HepG2 (cell line): Measurements from ENCODE around the gene LDAH. TPM values are rescaled to one million over a fixed set of nuclear protein-coding genes. Genes with fewer than 3 reads are reported as not detected.

Experiments used
- FOXA1 ChIP-seq, 2 experiments: fragments of 450-650 bp in 1 of 2; sonication (generic) in 1 of 2; formaldehyde crosslinking in 1 of 2; IDR thresholded peaks; 2 replicates each; pipeline versions ENCODE4 v1.4.0 to v1.6.1; 2016 to 2020; ENCODE audit warnings: missing genetic modification reagents in 1 of 2
- MTA3 ChIP-seq: sonication (generic); formaldehyde crosslinking; IDR thresholded peaks from 2 replicates; pipeline ENCODE4 v1.4.0; 2020; ENCODE audit warnings: missing genetic modification reagents
- PHF8 ChIP-seq: sonication (generic); formaldehyde crosslinking; IDR thresholded peaks from 2 replicates; pipeline ENCODE4 v1.5.0; 2020; ENCODE audit warnings: missing genetic modification reagents
- SRSF1 ChIP-seq: fragments of 200-400 bp; formaldehyde crosslinking; optimal IDR thresholded peaks from 2 replicates; pipeline ENCODE3; 2017; ENCODE audit warnings: mild to moderate bottlenecking, low read depth, low read length, moderate library complexity
- TFE3 ChIP-seq: IDR thresholded peaks from 2 replicates; pipeline ENCODE4 v1.6.1; 2016
- THAP9 ChIP-seq: sonication (generic); formaldehyde crosslinking; IDR thresholded peaks from 2 replicates; pipeline ENCODE4; 2020; ENCODE audit warnings: missing genetic modification reagents, mild to moderate bottlenecking, borderline replicate concordance
- ZNF17 ChIP-seq: sonication (generic); formaldehyde crosslinking; IDR thresholded peaks from 2 replicates; pipeline ENCODE4 v1.5.0; 2020; ENCODE audit warnings: mild to moderate bottlenecking, missing genetic modification reagents
- ZNF296 ChIP-seq: sonication (generic); formaldehyde crosslinking; conservative IDR thresholded peaks from 2 replicates; pipeline ENCODE4 v1.5.0; 2020; ENCODE audit warnings: mild to moderate bottlenecking, missing genetic modification reagents
- ZNF335 ChIP-seq: sonication (generic); formaldehyde crosslinking; IDR thresholded peaks from 2 replicates; pipeline ENCODE4 v1.4.0; 2020; ENCODE audit warnings: missing genetic modification reagents
- ZNF354B ChIP-seq: sonication (generic); formaldehyde crosslinking; IDR thresholded peaks from 2 replicates; pipeline ENCODE4 v1.8.0; 2022; ENCODE audit warnings: mild to moderate bottlenecking, missing genetic modification reagents
- ZNF367 ChIP-seq: sonication (generic); formaldehyde crosslinking; IDR thresholded peaks from 2 replicates; pipeline ENCODE4 v1.4.0; 2020; ENCODE audit warnings: missing genetic modification reagents, borderline replicate concordance
- ZNF460 ChIP-seq: sonication (generic); formaldehyde crosslinking; IDR thresholded peaks from 2 replicates; pipeline ENCODE4 v1.5.1; 2020; ENCODE audit warnings: missing genetic modification reagents, mild to moderate bottlenecking, borderline replicate concordance
- ZNF484 ChIP-seq: sonication (generic); formaldehyde crosslinking; IDR thresholded peaks from 2 replicates; pipeline ENCODE4 v1.5.1; 2020; ENCODE audit warnings: mild to moderate bottlenecking, low read depth, missing genetic modification reagents, borderline replicate concordance
- ZNF644 ChIP-seq: IDR thresholded peaks from 2 replicates; pipeline ENCODE4 v1.6.1; 2016; ENCODE audit warnings: low read depth
- ZNF891 ChIP-seq: sonication (generic); formaldehyde crosslinking; IDR thresholded peaks from 2 replicates; pipeline ENCODE4 v1.5.0; 2020; ENCODE audit warnings: mild to moderate bottlenecking, missing genetic modification reagents
- ZSCAN25 ChIP-seq: sonication (generic); formaldehyde crosslinking; IDR thresholded peaks from 2 replicates; pipeline ENCODE4 v1.8.0; 2022; ENCODE audit warnings: mild to moderate bottlenecking, missing genetic modification reagents
- polyA plus RNA-seq, 8 experiments: library from polyadenylated mRNA; depleted of rRNA in 3 of 8; stranded (reverse) in 7 of 8; unstranded in 1 of 8; fragments of >200 nt; fragmentation: Illumina TruSeq in 4 of 8; extraction: Trizol in 4 of 8; gene quantifications; 2 replicates each; pipeline versions ENCODE4 v1.2.1 to v1.2.3, GENCODE V29; 2011 to 2016; ENCODE audit warnings: low read depth in 4 of 8, missing spikeins in 1 of 8, mixed read lengths in 1 of 8; ENCODE audit not compliant: insufficient read depth in 1 of 8
- total RNA-seq, 5 experiments: library from RNA; depleted of rRNA; stranded (reverse); fragments of >200 nt; fragmentation: Illumina TruSeq; extraction: Trizol; gene quantifications; 2 replicates each; pipeline ENCODE4 v1.2.3, GENCODE V29; 2016; ENCODE audit warnings: low read depth in 1 of 5
- TF ChIP-seq, protein P1 (sequence below): sonication (generic); formaldehyde crosslinking; IDR thresholded peaks from 2 replicates; pipeline ENCODE4 v1.5.0; 2020; ENCODE audit warnings: missing genetic modification reagents
- TF ChIP-seq, protein P2 (sequence below): sonication (generic); formaldehyde crosslinking; IDR thresholded peaks from 2 replicates; pipeline ENCODE4 v1.8.0; 2022; ENCODE audit warnings: mild to moderate bottlenecking, missing genetic modification reagents, moderate library complexity
- TF ChIP-seq, protein P3 (sequence below): sonication (generic); formaldehyde crosslinking; conservative IDR thresholded peaks from 2 replicates; pipeline ENCODE4 v1.4.0; 2020; ENCODE audit warnings: missing genetic modification reagents

LDAH gene
- total and polyA plus RNA-seq, 2 of the 13 experiments (the other 11 are each of a cell fraction or from before 2014, with no cell fraction given): 28.8 to 46.2 TPM

DNA sequence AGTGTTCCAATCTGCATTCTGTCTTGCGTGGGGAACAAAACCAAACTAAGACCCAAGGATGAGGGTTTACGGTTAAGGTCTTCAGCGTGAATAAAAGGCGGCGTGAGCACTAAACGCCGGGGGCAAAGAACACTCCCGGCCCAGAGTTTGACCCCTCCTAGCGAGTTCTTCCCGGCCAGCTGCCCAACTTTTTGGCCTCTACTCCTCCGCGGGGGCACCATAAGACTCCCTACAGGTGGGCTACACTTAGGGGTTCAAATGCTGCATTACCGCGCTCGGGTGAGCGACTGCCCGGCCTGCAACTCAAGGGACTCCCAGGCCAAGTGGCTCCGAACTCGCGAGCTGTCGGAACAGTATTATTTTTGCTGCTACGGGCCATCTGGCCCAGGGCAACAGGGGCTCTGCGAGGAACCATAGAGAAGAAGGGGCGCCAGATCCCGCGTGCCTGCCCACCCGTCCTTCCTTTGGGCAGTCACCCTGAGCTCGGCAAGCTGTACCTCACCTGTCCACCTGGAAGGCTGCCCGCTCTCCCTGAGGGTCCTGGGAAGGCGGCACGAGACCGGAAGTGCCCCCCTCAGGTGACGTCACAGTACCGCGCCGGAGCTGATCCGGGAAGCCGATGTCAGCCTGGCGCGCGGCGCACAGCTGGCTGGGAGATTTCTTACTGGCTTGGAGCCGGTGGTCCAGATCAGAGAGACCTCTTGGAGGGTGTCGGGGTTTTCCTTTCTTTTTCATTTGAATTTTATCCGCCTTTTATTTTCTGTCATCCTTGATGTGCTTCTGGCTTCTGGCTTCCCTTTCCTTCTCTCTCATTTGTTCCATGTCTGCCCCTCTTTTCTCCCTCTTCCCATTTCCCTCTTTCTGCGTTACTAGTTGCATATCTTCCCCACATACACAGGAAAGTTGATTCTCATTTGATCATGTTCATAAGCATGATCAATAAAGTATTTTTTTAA, at the start of gene LDAH (continued):
- peak; percentile 99 for TF ChIP-seq TFE3
- TF ChIP-seq, protein P1, sequence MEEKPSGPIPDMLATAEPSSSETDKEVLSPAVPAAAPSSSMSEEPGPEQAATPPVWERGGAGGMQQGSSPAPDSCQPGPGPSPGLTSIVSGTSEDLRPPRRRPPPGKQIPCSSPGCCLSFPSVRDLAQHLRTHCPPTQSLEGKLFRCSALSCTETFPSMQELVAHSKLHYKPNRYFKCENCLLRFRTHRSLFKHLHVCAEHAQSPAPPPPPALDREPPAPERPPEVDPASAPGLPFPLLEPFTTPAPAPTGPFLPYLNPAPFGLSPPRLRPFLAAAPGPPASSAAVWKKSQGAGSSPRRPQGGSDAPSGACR (CRISPR knock-in tag): peak; percentile 98
- no peak for TF ChIP-seq ZSCAN25 (CRISPR knock-in tag)
- TF ChIP-seq, protein P2, sequence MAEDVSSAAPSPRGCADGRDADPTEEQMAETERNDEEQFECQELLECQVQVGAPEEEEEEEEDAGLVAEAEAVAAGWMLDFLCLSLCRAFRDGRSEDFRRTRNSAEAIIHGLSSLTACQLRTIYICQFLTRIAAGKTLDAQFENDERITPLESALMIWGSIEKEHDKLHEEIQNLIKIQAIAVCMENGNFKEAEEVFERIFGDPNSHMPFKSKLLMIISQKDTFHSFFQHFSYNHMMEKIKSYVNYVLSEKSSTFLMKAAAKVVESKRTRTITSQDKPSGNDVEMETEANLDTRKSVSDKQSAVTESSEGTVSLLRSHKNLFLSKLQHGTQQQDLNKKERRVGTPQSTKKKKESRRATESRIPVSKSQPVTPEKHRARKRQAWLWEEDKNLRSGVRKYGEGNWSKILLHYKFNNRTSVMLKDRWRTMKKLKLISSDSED: no peak
- TF ChIP-seq ZNF891 (CRISPR knock-in tag): peak; percentile 94
- TF ChIP-seq MTA3 (CRISPR knock-in tag): no peak
- TF ChIP-seq SRSF1: peak; percentile 97
- no peak for TF ChIP-seq ZNF296 (CRISPR knock-in tag)
- 0 out of 2 replicates have a peak, but pooled peaks have one; percentile 42 for TF ChIP-seq ZNF17 (CRISPR knock-in tag)
- TF ChIP-seq THAP9 (CRISPR knock-in tag): peak; percentile 93
- TF ChIP-seq ZNF484 (CRISPR knock-in tag): peak; percentile 91; the same call in 1 of the 2 replicates
- TF ChIP-seq PHF8: peak; percentile 99
- TF ChIP-seq ZNF644: peak; percentile 82; the same call in 1 of the 2 replicates
- no peak for TF ChIP-seq ZNF460
- peak; percentile 89; the same call in 1 of the 2 replicates for TF ChIP-seq ZNF367 (CRISPR knock-in tag)
- TF ChIP-seq ZNF354B (CRISPR knock-in tag): no peak
- TF ChIP-seq FOXA1 (IDR thresholded peaks at IDR 0.05): no peak
- peak; percentile 58 for TF ChIP-seq FOXA1 (CRISPR knock-in tag; IDR thresholded peaks at IDR 0.05)
- TF ChIP-seq, protein P3, sequence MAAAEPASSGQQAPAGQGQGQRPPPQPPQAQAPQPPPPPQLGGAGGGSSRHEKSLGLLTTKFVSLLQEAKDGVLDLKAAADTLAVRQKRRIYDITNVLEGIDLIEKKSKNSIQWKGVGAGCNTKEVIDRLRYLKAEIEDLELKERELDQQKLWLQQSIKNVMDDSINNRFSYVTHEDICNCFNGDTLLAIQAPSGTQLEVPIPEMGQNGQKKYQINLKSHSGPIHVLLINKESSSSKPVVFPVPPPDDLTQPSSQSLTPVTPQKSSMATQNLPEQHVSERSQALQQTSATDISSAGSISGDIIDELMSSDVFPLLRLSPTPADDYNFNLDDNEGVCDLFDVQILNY (CRISPR knock-in tag): peak; percentile 88
- TF ChIP-seq ZNF335 (CRISPR knock-in tag): peak; percentile 94
